Parathyroid adenoma (tissue), 2 donors: Measurements from ENCODE around the gene SPAG5.

Experiments used
- H2AFZ ChIP-seq: fragments of 300-600 bp; sonication (generic); one replicate; pipeline ENCODE4 v1.7.0; 2017; ENCODE audit warnings: antibody characterized with exemption, mild to moderate bottlenecking
- H3K27ac ChIP-seq: fragments of 300-600 bp; sonication (generic); one replicate; pipeline ENCODE4 v1.7.0; 2017
- H3K27me3 ChIP-seq: fragments of 300-600 bp; sonication (generic); one replicate; pipeline ENCODE4 v1.7.0; 2017; ENCODE audit warnings: low read length; ENCODE audit not compliant: control insufficient read depth, insufficient read depth
- H3K36me3 ChIP-seq: fragments of 300-600 bp; sonication (generic); one replicate; pipeline ENCODE4 v1.7.0; 2017; ENCODE audit warnings: low read length; ENCODE audit not compliant: control insufficient read depth, insufficient read depth
- H3K4me1 ChIP-seq: fragments of 300-600 bp; sonication (generic); one replicate; pipeline ENCODE4 v1.7.0; 2017; ENCODE audit warnings: control low read depth
- H3K4me2 ChIP-seq: fragments of 300-600 bp; sonication (generic); one replicate; pipeline ENCODE4 v1.7.0; 2017; ENCODE audit warnings: low read length
- H3K4me3 ChIP-seq: fragments of 300-600 bp; sonication (generic); one replicate; pipeline ENCODE4 v1.7.0; 2017; ENCODE audit warnings: low read depth, low read length
- H3K79me2 ChIP-seq: fragments of 300-600 bp; sonication (generic); one replicate; pipeline ENCODE4 v1.7.0; 2017; ENCODE audit warnings: control low read depth
- H3K9ac ChIP-seq: fragments of 300-600 bp; sonication (generic); one replicate; pipeline ENCODE4 v1.7.0; 2017; ENCODE audit warnings: mild to moderate bottlenecking
- H3K9me3 ChIP-seq: fragments of 300-600 bp; sonication (generic); one replicate; pipeline ENCODE4 v1.7.0; 2017; ENCODE audit warnings: low read length; ENCODE audit not compliant: control insufficient read depth
- CTCF ChIP-seq: fragments of 300-600 bp; sonication (generic); IDR thresholded peaks from one replicate; pipeline ENCODE4 v1.7.0; 2017; ENCODE audit warnings: antibody characterized with exemption, mild to moderate bottlenecking
- donor health status: primary hyperparathyroidism.

The SPAG5 gene

GRCh38 chr17:28540231-28540630, 58.6 kb downstream of the SPAG5 start:
- Histone ChIP-seq H2AFZ (no peak overlapping the region), H3K36me3 (no peaks in the 10 kb centered on the region), H3K4me1 (no peaks in the 10 kb centered on the region), H3K9me3 (no peaks in the 10 kb centered on the region), H3K4me3 (no peak overlapping the region), H3K9ac (no peak overlapping the region), H3K27ac (no peak overlapping the region), H3K79me2 (no peaks in the 10 kb centered on the region), H3K27me3 (no peaks in the 10 kb centered on the region), H3K4me2 (no peak overlapping the region)
- no peak for TF ChIP-seq CTCF

GRCh38 chr17:28538296-28538895, 60.4 kb downstream of the SPAG5 start:
- no peak for TF ChIP-seq CTCF
- H3K9ac ChIP-seq, result no peak overlapping the region
- H3K27me3 ChIP-seq, result no peaks in the 10 kb centered on the region
- no peaks in the 10 kb centered on the region for H3K4me1 ChIP-seq
- no peak overlapping the region for H3K4me3 ChIP-seq
- no peak overlapping the region for H3K4me2 ChIP-seq
- no peak overlapping the region for H3K27ac ChIP-seq
- no peaks in the 10 kb centered on the region for H3K79me2 ChIP-seq
- no peaks in the 10 kb centered on the region for H3K36me3 ChIP-seq
- H2AFZ ChIP-seq, result no peak overlapping the region
- no peaks in the 10 kb centered on the region for H3K9me3 ChIP-seq

DNA sequence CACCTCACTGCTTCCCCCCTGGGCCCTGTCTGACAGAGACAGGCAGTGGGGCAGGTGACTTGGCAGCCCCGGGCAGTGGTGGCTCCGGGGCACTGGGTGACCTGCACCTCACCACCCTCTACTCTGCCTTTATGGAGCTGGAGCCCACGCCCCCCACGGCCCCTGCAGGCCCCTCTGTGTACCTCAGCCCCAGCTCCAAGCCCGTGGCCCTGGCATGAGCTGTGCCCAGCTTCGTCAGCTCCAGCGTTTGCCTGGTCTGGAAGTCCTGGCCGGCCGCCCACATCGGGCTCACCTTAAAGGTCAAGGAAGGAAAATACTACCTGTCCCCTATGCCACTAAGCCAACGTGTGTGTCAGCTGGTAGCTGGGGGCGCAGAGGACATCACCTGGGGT, 61.6 kb downstream of the SPAG5 start:
- no peak overlapping the region for H2AFZ ChIP-seq
- no peak overlapping the region for H3K27ac ChIP-seq
- no peak overlapping the region for H3K4me3 ChIP-seq

DNA sequence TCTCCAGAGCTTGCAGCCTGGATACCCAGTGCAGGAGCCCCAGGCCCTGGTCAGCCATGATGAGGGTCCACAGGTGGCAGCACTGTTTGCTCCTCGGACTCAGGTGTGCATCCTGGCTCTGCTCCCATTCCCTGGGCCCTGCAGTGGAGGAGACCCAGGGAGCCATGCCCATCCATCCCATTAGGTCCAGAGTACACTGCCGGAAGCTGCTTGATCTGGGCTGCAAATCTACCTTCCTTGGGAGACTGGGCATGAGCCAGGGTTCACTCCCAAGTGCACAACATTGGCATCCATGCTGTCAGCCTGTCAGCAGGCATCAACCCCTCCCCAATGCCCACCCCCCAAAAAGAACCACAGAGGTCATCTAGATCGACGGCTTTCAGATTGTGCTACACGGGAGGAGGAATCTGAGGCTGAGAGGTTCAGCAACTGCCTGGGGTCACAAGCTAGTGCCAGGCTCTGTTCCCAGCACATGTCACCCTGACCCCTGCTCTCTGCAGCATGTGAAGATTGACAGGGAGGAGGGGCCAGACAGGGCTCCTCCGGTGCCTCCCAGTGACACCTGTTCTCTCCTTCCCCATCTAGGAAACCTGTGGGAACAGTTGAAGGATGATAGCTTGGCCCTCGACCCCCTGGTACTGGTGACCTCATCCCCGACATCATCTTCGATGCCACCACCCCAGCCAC, 62.1 kb downstream of the SPAG5 start:
- Histone ChIP-seq H3K27ac (no peak overlapping the region), H3K9me3 (no peaks in the 10 kb centered on the region), H3K9ac (no peak overlapping the region), H3K27me3 (no peaks in the 10 kb centered on the region), H3K36me3 (no peaks in the 10 kb centered on the region), H3K79me2 (no peaks in the 10 kb centered on the region), H3K4me3 (no peak overlapping the region), H3K4me1 (no peaks in the 10 kb centered on the region), H2AFZ (no peak overlapping the region), H3K4me2 (no peak overlapping the region)
- TF ChIP-seq CTCF, result no peak

More for the DNA sequence above, 61.6 kb downstream of the SPAG5 start:
- Histone ChIP-seq H3K4me1 (no peaks in the 10 kb centered on the region), H3K4me2 (no peak overlapping the region), H3K9ac (no peak overlapping the region), H3K36me3 (no peaks in the 10 kb centered on the region), H3K27me3 (no peaks in the 10 kb centered on the region), H3K79me2 (no peaks in the 10 kb centered on the region), H3K9me3 (no peaks in the 10 kb centered on the region)
- no peak for TF ChIP-seq CTCF
